OCI-LY7 (cell line): ENCODE measurements around the gene ZMYND11. TPM values are rescaled to one million over a fixed set of nuclear protein-coding genes. Genes with fewer than 3 reads are reported as not detected.

Experiments used
- BruUV-seq: library from RNA; stranded (reverse); fragments of 400-500 nt; replicated peaks from 2 replicates; lab custom pipeline; 2021; lab: Mats Ljungman, UMichigan
- CTCF ChIA-PET: fragments of 300-600 bp; sonication (Branson Sonifier 250); formaldehyde crosslinking; loops from one replicate; lab custom pipeline; 2022; ENCODE audit warnings: antibody characterized with exemption; ENCODE audit not compliant: unreplicated experiment; lab: Charles Lee
- POLR2A ChIA-PET: fragments of 300-600 bp; sonication (Branson Sonifier 250); formaldehyde crosslinking; loops from one replicate; lab custom pipeline; 2022; ENCODE audit warnings: antibody characterized with exemption; lab: Charles Lee
- DNase-seq: peaks from one replicate; pipeline ENCODE4 v3.0.0-alpha.2; 2015; ENCODE audit warnings: low spot score
- H2AFZ ChIP-seq: fragments of 200-600 bp; sonication (generic), shearing (Covaris generic); 2 replicates; pipeline ENCODE4 v1.6.1; 2014; ENCODE audit warnings: mild to moderate bottlenecking, antibody characterized with exemption, low read length, moderate library complexity
- H3K27ac ChIP-seq: fragments of 200-600 bp; sonication (generic); 2 replicates; pipeline ENCODE4 v1.5.1; 2014; ENCODE audit warnings: mixed run types, low read depth, mild to moderate bottlenecking, moderate library complexity, low read length, inconsistent platforms; ENCODE audit not compliant: poor library complexity, severe bottlenecking
- H3K36me3 ChIP-seq: fragments of 200-600 bp; sonication (generic); 2 replicates; pipeline ENCODE4 v1.6.1; 2014; ENCODE audit warnings: mild to moderate bottlenecking, antibody characterized with exemption, low read length, moderate library complexity, mixed read lengths; ENCODE audit not compliant: insufficient read depth
- H3K4me1 ChIP-seq: fragments of 200-600 bp; sonication (generic); 2 replicates; pipeline ENCODE4 v1.5.1; 2014; ENCODE audit warnings: mild to moderate bottlenecking, low read length; ENCODE audit not compliant: insufficient read depth, poor library complexity, severe bottlenecking
- H3K4me2 ChIP-seq: fragments of 200-600 bp; sonication (generic); 2 replicates; pipeline ENCODE4 v1.6.1; 2014; ENCODE audit warnings: mild to moderate bottlenecking, low read length
- H3K4me3 ChIP-seq: fragments of 200-600 bp; sonication (generic); 2 replicates; pipeline ENCODE4 v1.5.1; 2014; ENCODE audit warnings: mild to moderate bottlenecking, low read depth, low read length; ENCODE audit not compliant: poor library complexity, severe bottlenecking
- H3K79me2 ChIP-seq: fragments of 200-600 bp; sonication (generic); 2 replicates; pipeline ENCODE4 v1.6.1; 2016; ENCODE audit warnings: low read depth, mild to moderate bottlenecking, low read length, moderate library complexity, mixed read lengths; ENCODE audit not compliant: insufficient read depth
- H3K9me2 ChIP-seq: fragments of 200-600 bp; sonication (generic); 2 replicates; pipeline ENCODE4 v1.6.1; 2016; ENCODE audit warnings: mild to moderate bottlenecking, low read length, mixed read lengths; ENCODE audit not compliant: insufficient read depth
- H3K9me3 ChIP-seq: fragments of 200-600 bp; sonication (generic); 2 replicates; pipeline ENCODE4 v1.6.1; 2014; ENCODE audit warnings: mild to moderate bottlenecking, mixed run types, low read length, mixed read lengths
- H4K20me1 ChIP-seq: fragments of 200-600 bp; sonication (generic); 2 replicates; pipeline ENCODE4 v1.6.1; 2014; ENCODE audit warnings: mild to moderate bottlenecking, antibody characterized with exemption, low read length, moderate library complexity, mixed read lengths; ENCODE audit not compliant: insufficient read depth
- CTCF ChIP-seq: fragments of 200-600 bp; sonication (generic); conservative IDR thresholded peaks from 2 replicates; pipeline ENCODE4 v1.5.1; 2014; ENCODE audit warnings: mild to moderate bottlenecking, antibody characterized with exemption, low read length, moderate library complexity, mixed read lengths
- EZH2phosphoT487 ChIP-seq: fragments of 200-600 bp; sonication (generic); IDR thresholded peaks from 2 replicates; pipeline ENCODE4 v1.6.1; 2018; ENCODE audit warnings: low read depth, borderline replicate concordance, mild to moderate bottlenecking, mixed run types, antibody characterized with exemption, low read length, moderate library complexity, mixed read lengths
- intact Hi-C: fragments of 100-400 bp; cut with micrococcal nuclease; formaldehyde crosslinking; loops from one replicate; pipeline ENCODE4 v1.10.0; 2022; ENCODE audit not compliant: unreplicated experiment
- total RNA-seq, 2 experiments: library from RNA; depleted of rRNA in 1 of 2; stranded (reverse); fragments of >200 nt in 1 of 2; shearing (Covaris generic) in 1 of 2; gene quantifications; 2 replicates each; pipeline ENCODE4 v1.2.3, GENCODE V29; 2014 to 2022

Gene ZMYND11
- total RNA-seq, 2 experiments from 2014 or later = 4.0 to 5.5 TPM

- ChIA-PET POLR2A (no interaction called here), CTCF (no interaction called here)
- no peak for TF ChIP-seq EZH2phosphoT487
- TF ChIP-seq CTCF = no peak
- BruUV-seq = no TSS peak
- DNase-seq = no peak
- intact Hi-C loops = no loop called here
- no peaks in the 10 kb centered on the region for H3K9me3 ChIP-seq
- H3K9me2 ChIP-seq = no peaks in the 10 kb centered on the region
- H3K4me3 ChIP-seq = no peak overlapping the region
- no peak overlapping the region for H3K4me2 ChIP-seq
- no peak overlapping the region for H3K27ac ChIP-seq
- no peaks in the 10 kb centered on the region for H3K36me3 ChIP-seq
- no peak overlapping the region for H2AFZ ChIP-seq
- no peaks in the 10 kb centered on the region for H3K79me2 ChIP-seq
- H3K4me1 ChIP-seq = no peaks in the 10 kb centered on the region
- no peaks in the 10 kb centered on the region for H4K20me1 ChIP-seq
Observed at GRCh38 chr10:176677-177076, 41.4 kb downstream of the ZMYND11 start.

DNA sequence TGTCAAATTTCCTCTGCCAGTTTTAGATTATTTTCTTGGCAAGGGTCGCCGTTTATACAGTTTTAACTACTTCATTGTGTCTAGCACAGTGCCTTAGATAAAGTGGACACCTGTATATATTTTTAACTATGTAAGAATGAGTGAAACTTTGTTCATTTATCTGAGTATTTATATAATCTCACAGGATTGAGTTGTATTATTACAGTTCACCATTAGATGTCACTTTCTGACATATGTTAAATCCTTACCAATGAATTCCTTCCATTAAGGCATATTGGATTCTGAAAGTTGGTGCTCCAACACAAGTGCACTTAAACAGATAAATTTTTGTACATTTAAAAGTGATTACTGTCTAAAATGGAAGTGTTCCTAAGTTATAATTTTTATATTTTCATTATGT is 43.0 kb downstream of the ZMYND11 start:
- no TSS peak for BruUV-seq
- H3K4me2 ChIP-seq = no peak overlapping the region
- no peak overlapping the region for H3K27ac ChIP-seq
- intact Hi-C loops = no loop called here
- no peaks in the 10 kb centered on the region for H3K36me3 ChIP-seq
- H3K9me2 ChIP-seq = no peaks in the 10 kb centered on the region
- no peak overlapping the region for H3K4me3 ChIP-seq
- H2AFZ ChIP-seq = no peak overlapping the region
- ChIA-PET POLR2A (no interaction called here), CTCF (no interaction called here)
- H3K4me1 ChIP-seq = no peaks in the 10 kb centered on the region
- no peaks in the 10 kb centered on the region for H4K20me1 ChIP-seq
- H3K79me2 ChIP-seq = no peaks in the 10 kb centered on the region
- TF ChIP-seq CTCF = peak; percentile 79
- no peak for TF ChIP-seq EZH2phosphoT487
- DNase-seq = peak; percentile 60
- H3K9me3 ChIP-seq = no peaks in the 10 kb centered on the region

- DNase-seq = no peak
- H2AFZ ChIP-seq = no peak overlapping the region
- TF ChIP-seq EZH2phosphoT487 (no peak), CTCF (no peak)
- H3K9me2 ChIP-seq = no peaks in the 10 kb centered on the region
- no peak overlapping the region for H3K4me2 ChIP-seq
- no peak overlapping the region for H3K27ac ChIP-seq
- H3K9me3 ChIP-seq = no peaks in the 10 kb centered on the region
- ChIA-PET POLR2A (no interaction called here), CTCF (no interaction called here)
- no peak overlapping the region for H3K4me3 ChIP-seq
- intact Hi-C loops = no loop called here
- no peaks in the 10 kb centered on the region for H3K79me2 ChIP-seq
- no peaks in the 10 kb centered on the region for H4K20me1 ChIP-seq
- H3K4me1 ChIP-seq = no peaks in the 10 kb centered on the region
- no peaks in the 10 kb centered on the region for H3K36me3 ChIP-seq
- no TSS peak for BruUV-seq
Observed at GRCh38 chr10:178723-179122, 43.5 kb downstream of the ZMYND11 start.
